HL-60 (cell line): Measurements from ENCODE around the gene WDPCP.

ENCODE experiments used
- CTCF ChIP-seq: IDR thresholded peaks from one replicate; pipeline ENCODE4 v1.5.1; 2011; ENCODE audit warnings: low read length, control low read depth, inconsistent platforms; ENCODE audit not compliant: insufficient read depth
- REST ChIP-seq: IDR thresholded peaks from 2 replicates; pipeline ENCODE4 v1.6.1; 2012; ENCODE audit warnings: low read depth; ENCODE audit not compliant: insufficient replicate concordance
- SPI1 ChIP-seq: IDR thresholded peaks from 2 replicates; pipeline ENCODE4 v1.6.1; 2012; ENCODE audit warnings: low read depth, mild to moderate bottlenecking, borderline replicate concordance

GRCh38 chr2:63346411-63346810 lies 241.9 kb downstream of the WDPCP start:
- TF ChIP-seq SPI1 = no peak
- TF ChIP-seq CTCF = no peak
- TF ChIP-seq REST = no peak
